Measurements from ENCODE around the gene THRB.
"Not testable (repeated sequence)": the region's sequence is repeated elsewhere in the genome, so short reads cannot be mapped to it uniquely, and the experiment has no call there.

The THRB gene

DNA sequence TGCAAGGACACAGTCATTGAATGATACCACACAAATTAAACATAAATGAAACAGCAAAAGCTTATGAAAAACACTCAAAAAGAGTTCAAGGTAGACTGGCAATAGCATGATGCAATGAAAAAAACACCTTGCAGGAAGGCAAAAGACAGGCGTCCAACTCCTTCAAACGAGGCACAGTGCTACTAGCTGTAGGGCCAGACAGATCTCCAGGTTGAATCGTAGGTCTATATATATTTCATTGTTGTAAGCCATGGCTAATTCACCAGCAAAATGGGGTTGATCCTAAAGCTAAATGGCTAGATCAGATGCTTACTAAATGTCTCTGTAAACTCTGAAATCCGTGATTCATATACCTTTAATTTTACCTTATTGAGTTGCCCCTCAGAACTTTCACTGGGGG, 94.2 kb downstream of the THRB start:
- no peak for DNase-seq

DNA sequence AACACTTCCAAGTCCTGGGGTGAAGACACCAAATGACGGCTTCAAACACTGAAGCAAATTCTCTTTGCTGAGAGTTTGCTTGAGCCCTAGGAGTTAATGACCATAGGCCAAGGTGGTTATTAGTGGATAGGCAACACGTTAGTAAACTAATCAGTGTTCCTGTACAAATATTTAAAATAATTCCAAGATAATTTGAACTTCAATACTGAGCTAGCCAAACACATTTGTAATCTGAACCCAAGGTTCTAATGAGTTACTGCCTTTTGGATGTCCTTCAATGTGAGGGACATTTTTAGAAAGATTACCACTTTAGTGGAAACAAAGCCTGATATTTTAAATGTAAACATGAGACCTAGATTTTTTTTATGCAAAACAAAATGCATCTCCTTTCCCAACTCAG, 94.6 kb downstream of the THRB start:
- DNase-seq: no peak

DNA sequence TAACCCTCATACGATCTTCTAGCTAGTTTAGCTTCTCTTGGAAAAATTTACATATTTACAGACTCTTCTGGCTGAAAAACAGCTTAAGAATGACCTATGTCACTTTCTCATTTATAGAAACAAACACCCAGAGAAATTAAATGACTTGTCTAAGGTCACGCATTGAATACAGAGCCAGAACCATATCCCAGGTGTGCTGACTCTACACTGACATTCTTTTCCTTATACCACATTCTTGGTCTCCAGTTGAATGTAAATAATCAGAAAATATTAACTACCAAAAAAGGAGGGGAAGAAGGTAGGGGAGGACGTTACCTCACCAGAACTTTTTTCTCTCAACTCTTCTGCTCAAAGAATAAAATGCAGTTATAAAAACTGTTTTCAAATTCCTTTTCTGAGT, 95.0 kb downstream of the THRB start:
- DNase-seq: no peak

DNA sequence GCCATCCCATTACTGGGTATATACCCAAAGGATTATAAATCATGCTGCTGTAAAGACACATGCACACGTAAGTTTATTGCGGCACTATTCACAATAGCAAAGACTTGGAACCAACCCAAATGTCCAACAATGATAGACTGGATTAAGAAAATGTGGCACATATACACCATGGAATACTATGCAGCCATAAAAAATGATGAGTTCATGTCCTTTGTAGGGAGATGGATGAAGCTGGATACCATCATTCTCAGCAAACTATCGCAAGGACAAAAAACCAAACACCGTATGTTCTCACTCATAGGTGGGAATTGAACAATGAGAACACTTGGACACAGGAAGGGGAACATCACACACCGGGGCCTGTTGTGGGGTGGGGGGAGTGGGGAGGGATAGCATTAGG, 95.9 kb downstream of the THRB start:
- not testable (repeated sequence) for DNase-seq

DNA sequence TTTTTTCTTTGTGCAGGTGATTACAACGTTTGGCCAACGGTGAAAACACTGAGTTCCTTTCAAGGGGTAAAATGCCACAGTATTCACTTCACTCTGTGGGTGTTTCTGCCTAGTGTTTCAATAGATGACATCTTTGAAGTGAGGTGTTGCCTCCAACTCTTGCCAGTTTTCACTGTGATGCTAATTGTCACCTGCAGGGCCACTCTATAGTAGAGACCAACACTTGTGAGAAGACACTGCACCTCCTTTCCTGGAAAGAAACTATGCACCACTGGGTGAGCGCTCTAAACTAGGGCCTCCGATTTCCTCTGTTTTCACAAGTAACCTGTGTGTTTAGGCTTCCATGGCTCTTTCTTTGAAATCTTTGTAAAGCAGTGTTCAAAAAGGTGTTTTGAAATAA, 98.3 kb downstream of the THRB start:
- no peak for DNase-seq

DNA sequence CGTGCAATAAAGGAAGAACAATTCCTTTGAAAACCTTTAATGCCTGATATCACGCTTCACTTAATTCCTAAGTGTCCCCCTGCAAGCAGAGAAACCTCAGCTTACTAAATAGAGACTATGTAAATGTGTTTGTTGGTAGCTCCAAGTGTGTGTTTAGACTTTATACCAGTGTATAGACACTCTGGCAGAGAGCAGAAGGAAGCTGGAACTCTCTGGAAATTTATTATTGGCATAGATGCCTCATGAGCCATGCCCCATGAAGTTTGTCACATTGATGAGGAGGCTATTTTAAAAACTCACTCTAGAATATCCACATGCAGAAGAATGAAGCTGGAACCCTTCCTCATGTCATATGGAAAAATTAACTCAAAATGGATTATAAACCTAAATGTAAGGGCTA, 99.9 kb downstream of the THRB start:
- DNase-seq: no peak

DNA sequence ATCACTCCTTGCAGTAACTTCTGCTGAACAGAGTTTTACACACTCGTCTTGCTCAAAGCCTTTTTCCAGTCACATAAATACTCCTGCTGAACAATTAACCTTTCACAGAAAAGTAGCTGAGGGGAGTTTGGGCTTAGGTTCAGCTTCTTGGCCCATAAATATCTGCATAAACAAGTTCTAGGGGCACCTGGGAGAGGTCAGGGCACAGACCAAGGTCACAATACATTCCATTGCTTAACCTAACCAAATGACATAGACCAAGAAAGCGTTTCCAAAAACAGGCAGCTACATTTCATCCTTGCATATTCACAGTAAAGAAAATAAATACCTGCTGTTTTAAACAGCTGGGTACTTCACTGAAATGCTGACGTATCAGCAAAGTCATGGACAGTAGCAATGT, 101.3 kb downstream of the THRB start:
- no peak for DNase-seq

DNA sequence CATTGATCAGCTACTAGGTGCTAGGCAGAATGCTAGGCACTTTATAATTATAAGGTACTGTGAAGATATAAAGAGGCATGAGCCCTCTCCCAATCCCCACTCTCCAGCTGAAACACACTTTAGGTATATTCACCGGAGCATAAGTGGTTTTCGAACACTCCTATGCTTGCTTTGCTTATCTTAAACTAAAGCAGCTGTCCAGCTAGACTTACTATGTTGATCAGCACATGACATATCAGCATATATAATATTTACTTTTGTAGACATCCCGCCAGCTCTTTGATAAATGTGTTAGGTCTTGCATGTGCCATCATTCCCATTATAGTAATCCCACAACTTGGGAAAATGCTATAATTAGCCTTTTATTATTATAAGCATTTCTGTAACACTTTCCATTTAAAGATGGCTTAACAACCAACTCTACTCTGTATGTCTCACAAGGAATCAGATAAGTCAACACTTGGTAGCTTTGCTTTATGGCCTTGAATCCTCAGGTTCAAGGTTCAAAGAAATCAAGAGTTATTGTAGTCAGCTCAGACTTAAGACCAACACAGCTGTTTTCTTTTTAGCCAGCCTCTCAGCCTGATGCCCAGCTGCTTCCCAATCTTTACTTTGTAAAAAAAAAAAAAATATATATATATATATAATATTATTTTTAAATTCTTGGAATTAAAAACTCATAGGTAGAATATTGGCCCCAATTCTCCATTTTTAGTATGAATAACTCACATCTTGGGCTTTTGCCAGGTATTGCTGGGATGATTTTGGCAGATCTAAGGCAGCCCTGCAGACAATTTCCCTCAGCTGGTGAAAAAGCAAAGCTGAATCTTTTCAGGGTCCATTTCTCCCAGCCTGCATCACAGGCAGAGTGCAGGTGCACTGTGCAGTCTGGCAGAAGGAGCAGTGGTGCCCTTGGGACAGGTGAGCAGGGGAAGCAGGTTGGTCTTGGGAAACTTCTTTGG, 104.2 kb downstream of the THRB start:
- no peak for DNase-seq

DNA sequence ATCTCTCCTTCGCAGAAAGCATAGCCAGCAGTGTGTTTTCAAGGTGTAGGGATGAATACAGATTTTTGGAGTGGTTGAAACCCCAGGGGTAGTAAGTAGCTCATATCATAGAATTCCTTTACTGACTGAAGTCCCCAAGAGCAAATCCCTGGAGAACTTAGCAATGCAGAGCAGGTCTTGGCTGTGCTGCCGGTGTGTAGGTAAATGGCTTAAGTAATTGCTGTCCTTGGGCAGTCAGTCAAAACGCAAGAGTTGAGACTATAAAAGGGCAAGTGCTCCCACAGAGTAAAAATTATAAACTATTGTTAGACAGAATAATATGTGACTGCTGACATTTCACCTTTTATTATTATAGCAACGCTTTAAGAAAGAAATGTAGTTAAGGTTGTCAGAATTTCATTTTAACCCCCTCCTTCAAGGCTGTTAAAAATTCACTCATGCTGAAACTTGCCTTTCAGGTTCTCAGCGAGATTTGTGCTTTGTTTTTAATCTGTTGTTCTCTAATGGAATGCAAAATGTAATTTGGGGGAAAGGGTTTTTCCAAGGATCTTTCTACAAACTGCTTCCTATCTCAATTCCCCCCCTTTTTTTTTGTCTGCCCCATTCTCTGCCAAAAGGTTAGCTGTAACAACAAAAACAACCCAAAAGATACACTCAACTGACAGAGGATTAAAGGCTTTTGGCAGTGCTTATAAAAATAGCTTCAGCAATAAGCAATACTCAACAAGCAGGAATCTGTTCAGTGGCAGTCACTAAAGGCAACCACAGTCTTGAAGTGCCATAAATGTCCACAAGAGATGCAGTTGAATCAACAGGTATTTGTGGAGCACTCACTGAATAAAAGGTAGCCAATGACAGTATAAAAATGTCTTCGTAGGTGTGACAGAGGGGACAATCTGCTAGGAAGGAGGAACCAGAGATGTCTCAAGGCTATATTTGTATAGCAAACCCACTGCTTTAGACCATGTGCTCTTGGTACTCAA, 105.3 kb downstream of the THRB start:
- DNase-seq: no peak

DNA sequence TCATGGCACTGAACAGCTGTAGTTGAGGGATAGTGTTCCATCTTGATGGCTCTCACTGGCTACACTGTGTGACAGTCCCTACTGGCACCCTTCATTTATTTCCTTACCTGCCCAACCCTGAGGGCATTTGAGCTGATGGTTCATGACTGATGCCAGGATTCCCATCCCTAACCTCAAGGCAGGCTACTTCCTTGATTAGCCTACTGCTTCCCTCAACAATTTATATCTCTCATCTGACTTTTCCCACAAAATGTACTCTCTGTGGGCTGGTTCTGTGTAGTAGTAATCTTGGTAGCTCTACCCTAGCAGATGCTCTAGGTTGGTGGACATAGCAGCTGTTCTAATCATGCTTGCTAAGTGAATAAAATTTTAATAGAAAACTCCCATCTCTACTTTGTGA, 106.0 kb downstream of the THRB start:
- no peak for DNase-seq

DNA sequence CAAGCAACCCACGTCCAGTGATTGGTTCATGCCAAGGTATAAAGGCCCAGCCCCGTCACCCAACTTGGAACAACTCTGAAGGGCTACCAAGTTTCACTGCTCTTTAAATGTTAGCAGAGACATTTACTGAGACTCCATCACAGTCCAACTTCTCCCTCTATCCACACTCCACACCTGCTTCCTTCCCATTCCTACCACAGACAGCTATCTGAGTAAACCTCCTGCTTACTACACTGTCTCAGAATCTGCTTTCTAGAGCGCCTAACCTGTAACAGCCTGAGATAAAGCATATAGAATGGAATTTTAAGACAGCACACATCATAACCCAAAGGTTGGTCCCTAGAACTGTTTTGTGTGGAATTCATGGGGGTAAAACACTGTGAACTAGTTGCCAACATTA, 106.5 kb downstream of the THRB start:
- no peak for DNase-seq

DNA sequence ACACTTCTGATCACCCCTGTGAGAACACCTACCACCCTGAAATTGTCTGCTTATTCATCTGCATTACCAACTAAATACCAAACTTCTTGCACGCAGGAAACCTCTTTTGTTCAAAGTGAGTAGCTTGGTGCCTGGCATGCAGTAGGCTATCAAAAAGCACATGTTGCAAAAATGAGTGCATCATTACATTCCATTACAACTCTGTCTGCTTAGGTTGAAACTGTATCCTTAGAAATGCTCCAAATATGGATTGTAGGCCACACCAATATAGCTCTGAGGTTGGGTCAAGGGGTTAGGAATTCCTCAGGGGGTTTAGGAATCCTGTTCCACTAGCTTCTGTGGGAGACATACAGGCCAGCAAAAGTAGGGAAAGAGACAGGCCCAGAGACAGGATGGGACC, 107.2 kb downstream of the THRB start:
- no peak for DNase-seq

DNA sequence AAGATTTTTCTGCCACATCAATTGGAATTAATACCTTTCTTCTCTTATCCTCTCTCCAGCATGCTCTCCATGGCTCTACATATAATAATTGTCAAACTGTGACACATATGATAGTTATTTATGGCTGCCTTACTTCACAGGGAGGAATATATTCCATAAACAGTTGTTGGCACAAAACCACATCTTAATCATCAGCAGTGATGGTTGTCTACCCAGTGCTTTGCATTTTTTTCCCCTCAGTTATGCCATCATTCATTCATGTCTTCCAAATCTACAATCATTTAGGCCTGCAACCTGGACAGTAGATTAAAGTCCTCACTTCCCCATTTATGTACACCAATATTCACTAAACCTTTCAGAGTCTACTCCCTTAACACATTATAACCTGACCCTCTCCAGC, 107.7 kb downstream of the THRB start:
- DNase-seq: no peak

DNA sequence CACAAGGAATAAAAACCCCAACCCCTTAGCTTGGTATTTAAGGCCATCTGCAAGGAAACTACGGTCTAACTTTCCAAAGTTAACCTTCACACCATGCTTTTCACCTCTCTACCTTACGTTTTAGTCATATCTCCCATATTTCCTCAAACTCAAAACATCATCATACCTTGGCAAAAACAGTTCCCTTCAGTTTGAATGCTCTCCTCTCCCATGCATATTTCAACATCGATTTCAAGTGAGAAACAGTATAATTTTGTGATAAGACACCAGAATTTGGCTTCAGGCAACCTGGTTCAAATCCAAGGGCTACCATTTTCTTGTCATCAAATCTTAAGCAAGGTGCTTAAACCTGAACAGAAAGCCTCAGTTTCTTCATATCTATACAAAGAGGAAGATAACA, 108.2 kb downstream of the THRB start:
- no peak for DNase-seq

DNA sequence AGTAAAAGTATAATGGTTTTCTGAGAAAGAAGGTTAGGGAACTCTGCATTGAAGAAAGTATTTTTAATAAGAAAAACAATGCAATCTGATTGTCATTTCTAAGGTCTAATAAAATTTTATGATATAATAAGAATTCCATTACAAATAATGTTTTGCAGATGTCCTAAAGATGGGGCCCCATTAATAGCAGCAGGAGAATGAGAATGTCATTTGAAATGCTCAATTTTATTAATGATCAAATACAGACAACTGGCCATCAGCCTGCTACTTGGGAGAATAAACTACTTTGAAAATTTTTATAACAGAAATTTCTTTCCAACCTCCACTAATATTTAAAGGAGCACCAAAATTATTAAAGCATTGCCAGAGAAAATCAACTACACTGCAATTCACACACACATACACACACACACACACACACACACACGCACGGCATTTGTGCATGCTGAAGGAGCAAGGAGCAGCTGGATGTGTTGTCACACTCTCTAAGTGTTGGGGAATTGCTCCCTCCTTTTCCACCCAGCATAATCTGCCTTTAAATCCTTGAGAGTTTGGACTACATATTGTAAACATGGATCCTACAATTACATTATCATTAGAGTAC, 109.5 kb downstream of the THRB start:
- DNase-seq: no peak

DNA sequence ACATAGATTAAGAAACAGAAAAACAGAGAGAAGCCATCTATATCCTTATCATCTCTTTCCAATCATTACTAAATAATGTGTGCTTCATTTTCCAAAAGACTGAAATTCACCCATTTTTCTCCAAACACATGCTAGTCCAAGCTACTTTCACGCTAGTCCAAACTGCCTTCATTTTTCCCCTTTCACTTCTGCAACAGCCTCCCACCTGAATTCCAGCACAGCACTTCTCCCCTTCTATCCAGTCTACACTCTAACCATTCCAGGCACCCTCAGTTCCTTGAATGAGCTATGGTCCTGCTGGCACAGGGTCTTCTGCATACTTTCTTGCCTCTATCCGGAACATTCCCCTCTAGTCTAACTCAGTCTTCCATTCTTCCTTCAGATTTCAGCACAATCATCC, 112.0 kb downstream of the THRB start:
- DNase-seq: no peak

DNA sequence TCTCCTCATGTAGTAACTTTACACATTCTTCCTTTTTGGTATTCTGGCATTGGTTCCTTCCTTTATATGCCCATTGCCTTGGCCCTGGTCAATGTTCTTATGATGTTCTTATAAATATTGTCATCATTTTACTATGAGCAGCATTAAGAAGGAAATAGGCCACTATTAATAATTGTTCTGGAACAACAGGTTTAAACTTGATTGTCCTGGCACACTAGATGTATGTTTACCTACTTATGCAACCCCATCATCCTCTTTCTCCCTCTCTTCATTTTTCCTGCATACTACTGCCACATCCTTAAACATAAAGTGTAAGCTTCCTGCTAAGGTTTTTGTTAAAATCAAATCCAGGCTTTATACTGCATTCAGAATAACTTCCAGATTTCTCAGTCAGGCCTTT, 114.7 kb downstream of the THRB start:
- DNase-seq: no peak

DNA sequence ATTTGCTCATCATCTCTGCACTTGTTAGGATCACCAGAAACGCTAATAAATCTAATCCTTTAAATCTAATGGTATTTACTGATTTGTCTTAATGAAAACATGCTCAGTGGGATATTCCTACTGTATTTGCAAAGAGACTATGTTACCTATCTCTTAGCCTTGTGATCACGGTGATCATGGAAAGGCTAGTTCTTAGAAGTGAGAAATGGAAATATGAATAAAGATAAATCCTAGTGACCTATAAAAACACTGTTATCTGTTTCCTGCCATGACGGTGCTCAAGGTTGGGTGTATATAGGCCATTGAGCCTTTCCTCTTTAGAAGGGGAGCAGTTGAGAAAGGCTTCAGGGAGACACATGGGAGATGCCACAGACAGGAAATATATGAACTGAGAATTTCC, 116.3 kb downstream of the THRB start:
- no peak for DNase-seq

DNA sequence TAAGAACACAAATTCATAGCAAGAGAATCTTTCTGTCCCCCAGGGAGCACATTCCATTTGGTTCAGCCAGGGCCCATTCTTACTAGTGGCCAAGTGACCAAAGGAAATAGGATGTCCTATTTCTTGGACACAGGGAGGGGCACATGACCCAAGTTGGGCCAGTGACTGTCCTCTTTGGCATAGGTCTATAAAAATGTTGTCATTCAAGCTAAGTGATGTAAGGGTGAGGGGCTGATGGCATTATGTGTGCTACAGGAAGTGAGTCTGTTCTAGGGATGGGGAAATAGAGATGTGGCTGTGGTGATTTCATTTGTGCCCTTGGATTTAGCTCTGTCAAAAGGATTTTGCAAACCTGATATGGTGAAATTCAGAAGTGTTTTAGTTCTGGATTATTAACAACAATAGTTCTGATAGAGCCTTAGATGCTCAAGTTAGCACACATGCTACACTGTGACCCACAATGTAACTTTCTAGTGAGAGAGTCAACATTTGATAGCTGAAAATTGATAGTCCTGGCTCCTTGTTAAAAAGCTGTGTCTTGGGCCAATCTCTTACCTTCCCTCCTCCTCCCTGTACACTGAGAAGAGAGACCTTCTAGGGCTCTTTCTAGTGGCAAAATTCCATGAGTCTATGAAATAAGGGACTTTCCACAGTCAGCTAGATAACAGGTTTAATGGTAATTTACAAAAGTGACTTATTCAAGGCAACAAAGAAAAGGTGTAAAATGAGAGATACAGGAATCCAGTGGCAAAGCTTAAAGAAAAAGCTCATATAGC, 117.2 kb downstream of the THRB start:
- DNase-seq: no peak

DNA sequence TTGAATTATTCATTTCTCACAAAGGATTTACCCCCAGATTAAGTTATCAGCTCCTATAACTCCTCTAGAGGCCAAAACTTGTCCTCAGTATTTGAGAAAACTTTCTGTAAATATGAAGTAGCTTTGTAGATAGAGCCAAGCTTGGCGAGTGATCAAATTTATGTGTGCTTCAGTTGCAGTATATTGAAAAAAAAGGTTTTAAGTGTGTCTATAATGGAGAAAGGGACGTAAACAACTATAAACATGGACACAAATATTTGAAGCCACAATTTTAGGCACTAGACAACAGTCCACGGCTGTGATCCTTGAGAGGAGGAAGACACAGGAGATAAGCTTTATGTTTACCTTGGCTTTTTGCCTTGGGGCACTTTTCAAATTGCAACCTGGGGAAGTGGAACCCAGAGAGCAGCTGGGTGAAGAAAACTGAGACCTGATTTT, 118.7 kb downstream of the THRB start:
- no peak for DNase-seq

DNA sequence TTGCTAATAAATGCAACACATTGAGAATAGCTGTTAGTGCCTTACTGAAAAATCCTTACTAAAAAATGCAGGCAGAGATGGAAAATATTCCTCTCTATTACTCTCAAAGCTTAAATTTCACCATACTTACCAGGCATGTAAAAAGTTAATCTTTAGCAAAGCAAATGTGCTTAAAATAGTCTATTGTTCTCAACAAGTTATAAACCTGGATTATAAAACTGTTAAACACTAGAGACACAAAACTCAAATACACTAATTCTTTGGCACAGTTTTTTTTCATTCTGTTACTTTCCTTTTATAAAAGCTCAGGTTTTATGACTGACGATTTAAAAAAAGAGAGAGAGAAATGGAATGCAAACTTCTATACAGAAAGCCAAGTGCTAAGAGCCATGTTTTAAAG, 119.8 kb downstream of the THRB start:
- DNase-seq: no peak

DNA sequence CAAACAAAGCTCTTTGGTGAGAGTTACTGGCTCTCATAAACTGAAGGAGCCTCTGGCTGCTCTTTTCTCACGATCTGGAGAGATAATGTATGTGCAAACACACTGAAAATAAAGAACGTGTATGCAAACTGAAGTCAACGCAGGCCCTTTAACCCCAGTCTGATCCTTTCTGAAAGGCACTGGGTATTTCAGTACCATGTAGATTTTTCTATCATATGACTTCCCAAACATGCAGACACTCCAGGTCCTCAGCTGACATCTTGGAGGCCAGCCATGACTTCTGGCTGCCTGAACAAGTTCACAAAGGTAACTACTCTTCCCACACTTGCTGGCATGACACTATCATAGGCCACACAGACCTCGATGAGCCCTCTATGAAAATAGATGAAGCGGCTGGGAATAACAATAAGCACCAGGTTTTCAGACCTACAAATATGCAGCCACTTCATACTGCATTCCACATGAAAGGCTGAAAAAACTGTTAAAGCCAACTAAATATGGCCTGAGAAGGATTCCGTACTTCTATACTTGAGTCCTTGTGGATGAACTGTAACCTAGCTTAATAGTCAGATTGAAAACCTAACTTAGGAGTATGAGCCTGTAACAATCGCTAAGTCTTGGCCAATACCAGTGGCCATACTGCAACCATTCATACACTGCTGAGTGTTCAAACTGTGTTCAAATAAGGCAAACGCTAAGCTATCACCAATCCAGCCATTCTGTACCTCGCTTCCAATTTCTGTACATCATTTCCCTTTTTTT, 121.3 kb downstream of the THRB start:
- DNase-seq: no peak

Measured in activated CD4-positive, alpha-beta T cell treated with anti-CD3 and anti-CD28 coated beads, Interleukin-2, Interleukin-6, amounts not matched to agents 100 ng/mL and 50 ng/mL, durations not matched to agents 16 hours and 8 hours (primary cell).